Neuronal stem cell (in vitro differentiated cells): ENCODE measurements around the gene PROSER2.

Source experiments
- DNase-seq: peaks from one replicate; pipeline ENCODE4 v3.0.0-alpha.2; 2013; ENCODE audit warnings: low spot score
- H2AFZ ChIP-seq: one replicate; pipeline ENCODE4 v1.6.1; 2013; ENCODE audit warnings: mild to moderate bottlenecking, low read length, inconsistent platforms
- H2AK5ac ChIP-seq: 2 replicates; pipeline ENCODE4 v1.6.1; 2013; ENCODE audit warnings: low read depth, mild to moderate bottlenecking, inconsistent platforms, low read length, moderate library complexity, mixed read lengths
- H2BK120ac ChIP-seq: 2 replicates; pipeline ENCODE4 v1.6.1; 2013; ENCODE audit warnings: low read depth, mild to moderate bottlenecking, inconsistent platforms, low read length, moderate library complexity, mixed read lengths
- H2BK12ac ChIP-seq: one replicate; pipeline ENCODE4 v1.6.1; 2013; ENCODE audit warnings: low read length, inconsistent platforms
- H2BK15ac ChIP-seq: 2 replicates; pipeline ENCODE4 v1.6.1; 2013; ENCODE audit warnings: mild to moderate bottlenecking, low read length, inconsistent platforms, mixed read lengths
- H2BK5ac ChIP-seq: one replicate; pipeline ENCODE4 v1.6.1; 2013; ENCODE audit warnings: inconsistent platforms, mild to moderate bottlenecking, low read length, moderate library complexity
- H3K14ac ChIP-seq: one replicate; pipeline ENCODE4 v1.6.1; 2013; ENCODE audit warnings: low read length, inconsistent platforms
- H3K18ac ChIP-seq: 2 replicates; pipeline ENCODE4 v1.6.1; 2013; ENCODE audit warnings: low read length, inconsistent platforms
- H3K23ac ChIP-seq: 2 replicates; pipeline ENCODE4 v1.6.1; 2013; ENCODE audit warnings: low read depth, mild to moderate bottlenecking, mixed read lengths, low read length, inconsistent platforms; ENCODE audit not compliant: poor library complexity
- H3K27ac ChIP-seq: replicated peaks from 3 replicates; pipeline ENCODE4 v1.5.1; 2013; ENCODE audit warnings: low read length, inconsistent platforms
- H3K27me3 ChIP-seq, 3 experiments: 2 replicates each; pipeline ENCODE4 v1.6.1; 2013; ENCODE audit warnings: low read length in 3 of 3, mild to moderate bottlenecking in 2 of 3, inconsistent platforms in 1 of 3, low read depth in 1 of 3, mixed read lengths in 1 of 3, moderate library complexity in 1 of 3; ENCODE audit not compliant: control insufficient read depth in 3 of 3, insufficient read depth in 3 of 3
- H3K36me3 ChIP-seq, 2 donors: replicated peaks in 1 of 2; 2 replicates each; pipeline ENCODE4 v1.6.1; 2013; ENCODE audit warnings: low read length in 2 of 2; ENCODE audit not compliant: control insufficient read depth in 2 of 2, insufficient read depth in 2 of 2
- H3K4ac ChIP-seq: 2 replicates; pipeline ENCODE4 v1.6.1; 2013; ENCODE audit warnings: inconsistent platforms, mild to moderate bottlenecking, low read length, moderate library complexity
- H3K4me1 ChIP-seq, 2 donors: 1 replicate in 1 of 2; 2 replicates in 1 of 2; pipeline ENCODE4 v1.6.1; 2013; ENCODE audit warnings: low read length in 2 of 2, low read depth in 1 of 2; ENCODE audit not compliant: control insufficient read depth in 2 of 2, insufficient read depth in 1 of 2
- H3K4me2 ChIP-seq: one replicate; pipeline ENCODE4 v1.6.1; 2013; ENCODE audit warnings: mild to moderate bottlenecking, low read length, inconsistent platforms; ENCODE audit not compliant: insufficient read depth, poor library complexity, severe bottlenecking
- H3K4me3 ChIP-seq, 2 donors: 2 replicates each; pipeline ENCODE4 v1.5.1; 2013; ENCODE audit warnings: low read length in 2 of 2, mild to moderate bottlenecking in 2 of 2, inconsistent platforms in 1 of 2, moderate library complexity in 1 of 2
- H3K79me1 ChIP-seq: one replicate; pipeline ENCODE4 v1.6.1; 2013; ENCODE audit warnings: low read depth, mild to moderate bottlenecking, inconsistent platforms, low read length, moderate library complexity
- H3K9ac ChIP-seq: one replicate; pipeline ENCODE4 v1.6.1; 2013; ENCODE audit warnings: mild to moderate bottlenecking, low read depth, low read length, inconsistent platforms; ENCODE audit not compliant: poor library complexity
- H3K9me3 ChIP-seq, 2 donors: replicated peaks in 1 of 2; 2 replicates each; pipeline versions ENCODE3 to v1.6.1; 2013; ENCODE audit warnings: low read length in 2 of 2, mild to moderate bottlenecking in 2 of 2, inconsistent platforms in 1 of 2, low read depth in 1 of 2, mixed read lengths in 1 of 2, moderate library complexity in 1 of 2; ENCODE audit not compliant: control insufficient read depth in 2 of 2, insufficient read depth in 1 of 2
- H4K8ac ChIP-seq: one replicate; pipeline ENCODE4 v1.6.1; 2013; ENCODE audit warnings: low read depth, mild to moderate bottlenecking, inconsistent platforms, low read length, moderate library complexity
- H4K91ac ChIP-seq: one replicate; pipeline ENCODE4 v1.6.1; 2013; ENCODE audit warnings: low read length, low read depth, mild to moderate bottlenecking, inconsistent platforms; ENCODE audit not compliant: poor library complexity
- WGBS, 2 donors: extraction: QIAGEN DNeasy Blood & Tissue Kit; methylation state at CpG; one replicate each; pipeline ENCODE4 v1.1.7; 2013; ENCODE audit warnings: missing lambda C conversion rate in 2 of 2, mixed read lengths in 1 of 2; ENCODE audit not compliant: insufficient read length in 2 of 2, insufficient replicate concordance in 1 of 2; ENCODE audit errors: extremely low coverage in 2 of 2; 5-methylcytosine and 5-hydroxymethylcytosine counted together

PROSER2 gene

GRCh38 chr10:11919271-11919670, 96.1 kb downstream of the PROSER2 start:
- Histone ChIP-seq H2AK5ac (no peak overlapping the region), H2BK12ac (no peak overlapping the region), H3K79me1 (no peaks in the 10 kb centered on the region), H3K14ac (no peak overlapping the region), H3K27ac (no peak overlapping the region), H4K91ac (no peak overlapping the region), H2BK5ac (no peak overlapping the region), H2AFZ (no peak overlapping the region), H3K4me2 (no peak overlapping the region), H2BK120ac (no peak overlapping the region), H3K9ac (no peak overlapping the region), H4K8ac (no peak overlapping the region), H3K18ac (no peak overlapping the region), H3K4me1 (peaks cover 0 to 3% of the 10 kb centered on the region in 2 donors), H3K27me3 (no peaks in the 10 kb centered on the region), H3K4me3 (no peak overlapping the region), H3K36me3 (peaks cover 12 to 42% of the 10 kb centered on the region in 2 donors), H2BK15ac (no peak overlapping the region), H3K9me3 (peaks cover 0 to 3% of the 10 kb centered on the region in 2 donors), H3K23ac (no peak overlapping the region), H3K4ac (no peak overlapping the region)
- DNase-seq = no peak
- WGBS, 2 donors = no CpG with 5 or more reads among the region's 7 CpGs
